GM19351 (cell line): ENCODE results near the gene PYROXD2.
A peak's percentile ranks its signal among the peaks of the same experiment; 100 is the strongest.

Source experiments
- ATAC-seq: cut with Tn5 transposase; IDR thresholded peaks from one replicate; pipeline ENCODE4 v1.9.1; 2021; ENCODE audit warnings: mild to moderate bottlenecking, moderate library complexity; ENCODE audit not compliant: unreplicated experiment

PYROXD2 gene

DNA sequence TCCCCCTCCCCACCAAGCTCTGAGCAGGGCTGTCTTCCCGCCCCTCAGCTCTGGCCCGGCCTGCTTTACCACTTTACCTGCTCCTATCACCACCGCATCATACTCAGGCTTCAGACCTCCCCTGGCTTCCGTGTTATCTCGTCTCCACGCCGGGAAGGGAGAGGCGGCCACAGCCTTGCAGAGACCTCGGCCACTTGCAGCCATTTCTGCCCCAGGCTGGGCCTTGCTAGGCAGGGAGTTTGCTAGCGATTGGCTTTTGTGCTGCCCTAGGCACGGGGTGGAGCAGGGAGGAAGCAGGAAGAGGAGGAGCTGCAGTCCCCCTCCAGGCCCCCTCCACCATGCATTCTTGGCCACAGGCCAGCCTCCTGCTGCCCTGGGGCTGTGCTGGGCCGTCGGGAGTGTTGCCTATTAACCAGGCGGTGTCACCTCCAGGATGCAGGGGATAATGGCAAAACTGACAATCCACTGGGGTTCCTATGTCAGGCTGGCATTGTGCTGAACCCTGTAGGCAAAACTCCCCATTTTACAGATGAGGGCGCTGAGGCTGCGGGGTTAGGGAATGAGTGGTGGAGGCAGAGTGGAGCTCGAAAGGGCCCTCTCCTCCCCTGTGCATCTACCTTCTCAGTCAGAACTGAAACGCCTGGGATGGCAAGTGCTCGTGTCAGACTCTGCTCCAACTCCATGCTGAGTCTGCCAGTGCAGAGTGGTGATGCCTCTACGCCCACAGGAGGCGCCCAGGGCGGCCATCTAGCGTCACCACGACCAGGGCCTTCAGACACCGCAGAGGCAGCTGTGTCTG is at the start of gene PYROXD2:
TSS of gene PYROXD2 (minus strand) at position 251 of the 799 bp plus-strand sequence. CDS start at position 204, 47 bp downstream.
- ATAC-seq = no peak

DNA sequence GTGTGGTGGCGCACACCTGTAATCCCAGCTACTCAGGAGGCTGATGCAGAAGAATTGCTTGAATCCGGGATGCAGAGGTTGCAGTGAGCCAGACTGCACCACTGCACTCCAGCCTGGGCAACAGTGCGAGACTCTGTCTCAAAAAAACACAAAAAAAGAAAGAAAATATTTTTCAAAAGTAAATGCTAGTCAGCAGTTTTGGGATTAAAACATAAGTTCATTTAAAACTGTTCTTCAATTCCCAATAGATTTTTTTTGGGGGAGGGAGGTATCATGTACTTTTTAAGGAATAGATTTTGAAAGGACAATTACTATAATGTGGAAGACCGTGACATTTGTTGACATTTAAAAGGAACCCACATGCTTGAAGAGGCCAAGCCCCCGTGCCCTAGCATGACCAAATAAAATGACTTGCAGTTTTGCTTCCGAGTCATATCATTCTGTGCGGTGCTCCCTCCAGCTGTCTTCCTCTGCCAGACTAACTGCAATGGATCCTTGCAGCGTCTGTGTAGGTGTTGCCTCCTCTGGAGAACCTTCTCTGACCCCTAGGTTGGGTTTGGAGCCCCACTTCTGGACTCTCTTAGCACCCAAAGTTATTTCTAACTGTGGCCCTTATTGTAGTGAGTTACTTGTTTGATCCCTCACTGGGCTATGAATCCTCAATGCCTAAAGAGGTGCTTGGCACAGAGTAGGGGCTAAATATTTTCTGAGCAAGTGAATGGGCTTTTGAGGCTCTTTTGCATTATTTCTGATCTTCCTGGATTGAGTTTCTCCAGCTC is 49.2 kb upstream of the PYROXD2 start:
- ATAC-seq = no peak

DNA sequence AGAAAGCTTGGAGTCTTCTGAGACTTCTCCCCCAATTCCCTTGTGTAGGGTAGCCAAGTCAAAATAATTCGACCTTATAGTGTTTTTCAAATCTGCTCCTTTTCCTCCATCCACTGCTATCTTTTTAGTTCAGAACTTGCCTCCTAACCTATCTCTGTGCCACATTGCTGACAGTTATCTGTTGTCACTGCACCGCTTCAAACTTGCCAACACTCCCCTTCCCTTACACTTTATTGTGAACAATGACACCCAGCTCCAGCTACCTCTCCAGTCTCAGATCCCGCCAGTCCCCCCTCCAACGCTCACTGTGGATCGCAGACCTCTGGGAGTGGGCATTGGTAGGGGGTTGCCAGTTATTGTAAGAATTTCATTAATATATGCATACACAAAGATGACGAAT is 48.0 kb upstream of the PYROXD2 start:
- no peak for ATAC-seq

- no peak for ATAC-seq
Measured at GRCh38 chr10:98461500-98461842, 46.5 kb upstream of the PYROXD2 start.

- ATAC-seq = no peak
Measured at GRCh38 chr10:98460837-98461499, 46.0 kb upstream of the PYROXD2 start.

DNA sequence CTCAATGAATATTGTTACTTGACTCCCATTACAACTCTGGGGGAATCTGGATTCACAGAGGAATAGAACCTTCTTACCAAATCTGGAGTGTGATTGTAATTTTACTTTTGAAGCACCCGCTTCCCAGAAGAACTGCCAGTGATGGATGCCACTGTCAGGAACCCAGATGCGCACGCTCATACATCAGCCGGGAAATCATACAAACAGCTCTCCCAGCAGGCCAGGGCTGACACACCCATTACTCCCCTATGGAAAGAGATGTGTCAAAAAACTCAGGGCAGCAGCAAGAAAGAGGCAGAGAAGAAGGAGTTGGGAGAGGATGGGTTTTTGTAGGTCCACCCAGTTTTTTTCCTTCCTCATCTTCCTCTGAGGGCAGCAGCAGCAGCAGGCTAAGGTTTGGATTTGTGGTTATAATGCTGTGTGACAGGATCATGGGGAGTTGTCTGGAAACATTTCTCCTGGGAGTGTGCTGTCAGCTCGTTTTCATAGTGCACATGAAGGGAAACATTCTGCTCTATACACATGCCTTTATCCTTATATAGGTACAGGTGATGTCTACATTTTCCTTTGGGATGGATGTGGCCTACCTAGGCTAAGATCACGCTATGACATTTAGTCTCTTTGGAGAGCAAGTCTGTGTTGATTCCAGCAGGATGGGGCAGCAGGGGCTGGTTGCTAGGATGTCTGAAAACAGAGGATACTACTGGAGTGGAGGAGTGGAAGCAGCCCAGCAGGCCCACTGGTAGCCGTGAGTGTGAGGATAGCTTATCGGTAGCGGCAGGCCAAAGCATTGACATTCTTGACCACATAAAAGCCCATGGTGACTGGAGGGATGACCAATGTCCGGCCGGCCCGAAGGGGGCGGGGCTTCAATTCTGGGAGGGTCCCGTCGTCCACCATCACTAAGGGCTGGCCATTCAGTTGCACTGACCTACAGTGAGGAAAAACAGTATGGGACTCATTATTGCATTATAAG is 44.1 kb upstream of the PYROXD2 start:
- no peak for ATAC-seq

- no peak for ATAC-seq
Measured at GRCh38 chr10:98457721-98458120, 42.7 kb upstream of the PYROXD2 start.

DNA sequence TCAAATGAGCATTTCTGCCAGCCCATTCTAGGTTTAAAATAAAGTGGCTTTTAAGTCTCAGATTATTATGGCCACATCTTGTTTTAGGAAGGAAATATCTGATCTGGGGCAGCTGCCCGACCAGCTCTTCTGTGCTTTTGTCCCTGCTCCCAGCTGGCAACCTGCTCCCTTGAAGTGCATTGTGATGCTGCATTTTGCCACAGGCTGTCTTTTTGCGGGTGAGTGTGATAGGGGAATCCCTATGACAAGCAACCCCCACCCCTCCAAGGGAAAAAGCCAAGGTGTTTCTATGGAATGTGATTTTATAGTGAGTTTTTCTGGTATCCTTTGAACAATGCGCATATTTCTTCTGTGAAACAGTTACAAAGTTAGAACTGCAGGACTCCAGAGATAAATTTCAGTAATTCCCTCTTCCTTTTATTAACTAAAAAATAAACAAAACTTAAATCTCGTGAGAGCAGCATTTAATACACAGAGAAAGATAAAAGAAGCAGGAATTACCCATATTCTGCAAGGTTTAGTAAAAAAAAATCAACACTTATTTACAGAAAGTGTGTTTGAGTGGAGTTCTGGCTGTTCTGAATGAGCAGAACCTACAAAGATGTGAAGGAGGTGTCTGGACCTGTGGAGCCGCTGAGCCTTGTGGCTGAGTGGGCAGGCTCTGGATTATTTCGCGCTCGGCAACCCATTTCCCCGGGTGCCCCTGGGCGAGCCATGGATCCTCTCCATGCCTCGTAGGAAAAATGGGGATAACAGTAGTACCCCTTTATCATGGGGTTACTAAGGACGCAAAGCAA is 41.9 kb upstream of the PYROXD2 start:
- no peak for ATAC-seq

DNA sequence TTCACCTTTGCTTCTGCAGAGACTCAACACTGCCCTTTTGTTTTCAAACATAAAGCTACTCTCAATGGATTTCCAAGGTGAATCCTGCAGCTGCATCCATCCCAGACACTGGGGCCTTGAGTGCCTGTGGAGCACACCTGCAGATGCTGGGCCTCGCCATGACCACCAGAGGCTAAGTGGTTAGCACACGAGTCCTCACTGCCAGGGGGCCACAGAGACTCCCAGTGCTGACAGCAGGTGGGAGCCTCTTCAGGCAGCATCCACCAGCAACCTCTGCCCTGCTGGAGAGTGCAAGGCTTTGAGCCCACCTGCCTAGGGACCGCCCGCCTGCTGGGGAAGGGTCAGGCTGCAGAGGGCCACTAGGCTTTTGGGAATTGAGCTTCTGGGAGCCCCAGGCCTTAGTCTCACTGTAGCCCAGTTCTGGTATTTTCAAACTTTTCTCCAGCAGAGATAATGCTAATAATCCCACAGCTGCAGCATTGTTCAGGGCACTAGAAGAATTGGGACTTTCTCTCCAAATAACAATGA is 41.1 kb upstream of the PYROXD2 start:
- no peak for ATAC-seq

DNA sequence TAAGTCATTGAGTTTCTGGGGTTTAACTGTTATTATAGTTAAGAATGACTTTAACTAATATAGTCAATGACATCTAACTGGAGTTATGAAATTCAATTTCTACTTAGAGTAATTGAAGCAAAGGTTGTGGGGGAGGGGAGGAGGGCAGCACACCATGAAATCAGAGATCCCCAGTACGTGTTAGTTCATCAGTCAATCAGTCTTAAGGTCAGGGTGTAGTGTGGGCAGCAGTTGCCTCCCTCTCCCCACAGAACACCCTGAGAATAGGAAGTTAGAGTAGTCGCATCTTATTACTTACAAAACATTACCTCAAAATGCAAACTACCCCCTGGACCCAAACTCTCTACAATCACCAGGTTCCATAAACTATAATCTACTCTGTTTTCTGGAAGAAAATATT is 38.7 kb upstream of the PYROXD2 start:
- ATAC-seq = no peak

DNA sequence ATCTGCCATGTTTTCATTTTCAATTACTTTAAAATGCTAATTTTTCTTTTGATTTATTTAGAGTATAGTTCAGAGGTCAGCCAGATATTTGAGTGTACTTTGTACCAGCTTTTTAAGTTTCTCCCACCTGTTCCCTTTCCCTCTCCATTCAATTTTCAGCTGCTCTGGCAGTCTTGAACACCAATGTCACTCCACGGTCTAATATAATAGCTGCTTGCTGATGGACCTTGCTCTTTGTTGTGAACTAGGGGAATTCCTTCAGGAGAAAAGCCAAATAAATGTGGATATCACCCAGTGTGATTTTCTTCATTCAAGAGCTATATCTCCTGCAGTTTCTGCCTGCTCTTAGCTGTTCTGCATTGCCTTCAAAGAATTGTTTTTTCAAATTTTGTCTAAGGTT is 35.6 kb upstream of the PYROXD2 start:
- ATAC-seq = no peak

GRCh38 chr10:98449287-98449686 is 34.3 kb upstream of the PYROXD2 start:
- ATAC-seq = no peak

DNA sequence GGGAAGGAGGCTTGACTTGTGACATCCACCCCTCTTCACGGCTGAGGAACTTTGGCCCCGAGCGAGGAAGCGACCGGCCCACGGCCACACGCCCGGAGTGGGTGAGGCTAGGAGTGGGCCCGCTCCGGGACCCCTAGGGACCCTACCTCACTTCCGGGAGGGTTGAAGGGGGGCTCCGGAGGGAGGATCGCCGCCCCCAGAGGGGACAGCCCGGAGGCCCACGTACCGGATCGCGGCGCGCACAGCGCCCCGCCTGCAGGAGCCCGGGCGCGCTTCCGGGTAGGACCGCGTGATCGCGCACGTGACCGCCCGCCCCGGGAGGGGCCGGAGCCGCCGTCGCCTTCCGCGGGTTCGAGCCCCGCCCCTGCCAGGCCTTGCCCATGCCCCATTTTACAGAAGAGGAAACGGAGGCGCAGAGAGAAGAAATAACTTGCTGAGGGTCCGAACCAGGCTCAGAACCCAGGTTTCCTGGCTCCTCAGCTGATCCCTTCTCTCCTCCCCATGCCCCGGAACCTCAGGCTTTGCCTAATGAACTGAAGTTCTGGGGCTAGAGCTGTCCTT is 31.8 kb upstream of the PYROXD2 start, which contains the start of gene HPS1:
TSS of gene HPS1 (minus strand) at position 275 of the 561 bp plus-strand sequence. CDS start 3,695 bp downstream, outside the sequence.
- ATAC-seq = peak; percentile 86

DNA sequence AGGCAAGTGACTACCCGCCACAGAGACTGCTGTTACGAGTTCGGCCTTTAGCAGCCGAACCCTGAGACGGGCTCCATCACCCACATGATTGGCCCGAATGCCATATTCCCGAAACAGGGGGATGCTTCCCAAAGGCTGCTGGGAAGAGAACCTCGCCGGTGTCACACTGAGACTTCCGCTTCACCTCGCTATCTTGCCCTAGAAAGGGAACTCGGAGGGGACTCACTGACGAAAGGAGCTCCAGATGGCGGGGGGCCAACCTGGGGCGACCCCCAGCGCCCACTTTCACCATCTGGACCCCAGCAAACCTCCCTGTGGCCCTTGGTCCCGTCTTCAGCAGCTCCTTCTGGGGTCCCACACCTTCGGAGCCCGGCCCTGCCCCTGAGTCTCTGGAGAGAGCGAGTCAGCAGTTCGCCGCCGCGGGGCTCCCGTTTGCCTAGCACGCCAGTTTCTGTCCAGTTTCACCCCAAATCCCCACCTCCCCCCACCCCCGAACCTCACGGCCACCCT is 31.2 kb upstream of the PYROXD2 start:
- ATAC-seq = peak; percentile 27

GRCh38 chr10:98445200-98445812 is 30.3 kb upstream of the PYROXD2 start:
- ATAC-seq = no peak

DNA sequence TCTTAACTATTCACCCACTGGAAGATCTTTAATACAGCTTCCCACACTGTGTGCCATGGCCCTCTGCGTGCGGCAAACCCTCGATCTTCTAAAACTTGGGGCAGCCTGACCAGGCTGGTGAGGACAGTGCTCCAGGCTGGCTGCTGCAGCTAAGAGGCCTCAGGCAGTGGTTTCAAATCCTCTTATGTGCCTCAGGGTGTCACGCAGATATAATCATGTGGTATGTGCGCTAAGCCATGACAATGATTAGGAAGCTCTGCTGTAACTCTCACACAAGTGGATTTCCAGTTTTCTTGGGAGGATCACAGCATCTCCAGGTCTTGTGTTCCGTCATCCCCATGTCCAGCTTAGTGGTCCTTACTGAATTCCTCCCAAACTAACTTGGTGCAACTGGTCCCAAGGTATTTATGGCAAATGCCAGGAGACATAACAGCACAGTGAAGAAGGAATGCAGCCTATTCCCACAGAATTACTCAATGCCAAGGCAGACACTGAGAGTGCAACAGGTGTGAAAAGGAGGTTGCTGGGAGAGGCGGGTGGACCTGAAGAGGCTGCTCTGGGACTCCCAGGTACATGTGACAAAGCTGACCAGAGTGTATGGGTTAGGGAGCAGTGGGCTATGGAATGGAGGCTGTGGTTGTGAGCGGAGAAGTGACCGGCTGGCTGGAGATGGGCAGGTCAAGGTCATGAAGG is 29.5 kb upstream of the PYROXD2 start:
- peak; percentile 32 for ATAC-seq

DNA sequence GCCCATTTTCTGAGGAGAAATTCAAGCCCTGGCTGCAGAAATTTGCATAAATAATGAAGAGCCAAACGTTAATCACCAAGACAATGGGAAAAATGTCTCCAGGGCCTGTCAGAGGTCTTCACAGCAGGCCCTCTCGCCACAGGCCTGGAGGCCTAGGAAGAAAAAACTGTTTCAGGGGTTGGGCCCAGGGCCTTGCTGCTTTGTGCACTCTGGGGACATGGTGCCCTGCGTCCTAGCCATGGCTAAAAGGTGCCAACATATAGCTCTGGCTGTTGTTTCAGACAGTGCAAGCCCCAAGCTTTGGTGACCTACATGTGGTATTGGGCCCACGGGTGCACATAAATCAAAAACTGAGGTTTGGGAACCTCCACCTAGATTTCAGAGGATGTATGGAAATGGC is 23.7 kb upstream of the PYROXD2 start:
- ATAC-seq = no peak

DNA sequence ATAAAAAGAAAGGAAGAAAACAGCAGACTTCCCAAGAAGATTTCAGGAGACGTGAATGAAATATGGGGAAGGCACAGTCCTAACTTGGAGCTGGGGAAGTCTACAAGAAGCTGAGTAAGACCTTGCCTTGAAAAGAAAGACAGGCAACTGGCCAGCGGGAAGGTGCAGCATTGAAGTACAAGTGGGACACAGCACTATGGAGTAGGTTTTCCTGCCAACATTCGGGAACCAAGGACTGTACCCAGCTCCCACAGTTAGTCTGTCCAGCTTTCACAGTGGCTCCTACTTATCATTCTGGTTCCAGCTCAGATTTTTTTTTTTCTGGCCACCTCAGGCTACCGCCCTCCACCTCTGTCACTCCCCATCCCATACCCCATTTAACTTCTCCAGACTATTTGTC is 21.7 kb upstream of the PYROXD2 start:
- ATAC-seq = no peak
